HG02973 (cell line): ENCODE data around the gene CEBPA.

Experiments
- ATAC-seq: cut with Tn5 transposase; IDR thresholded peaks from one replicate; pipeline ENCODE4 v1.9.1; 2021; ENCODE audit warnings: moderate library complexity; ENCODE audit not compliant: unreplicated experiment

Gene CEBPA

GRCh38 chr19:33273881-33274662 is 28.3 kb downstream of the CEBPA start:
- no peak for ATAC-seq

GRCh38 chr19:33273065-33273736 is 29.1 kb downstream of the CEBPA start:
- no peak for ATAC-seq

GRCh38 chr19:33271246-33272021 is 30.9 kb downstream of the CEBPA start:
- ATAC-seq = no peak

GRCh38 chr19:33270769-33271168 is 31.6 kb downstream of the CEBPA start:
- ATAC-seq = no peak

GRCh38 chr19:33269016-33269415 is 33.3 kb downstream of the CEBPA start:
- no peak for ATAC-seq

GRCh38 chr19:33268162-33268991 is 34.0 kb downstream of the CEBPA start:
- no peak for ATAC-seq

- ATAC-seq = no peak
Observed at GRCh38 chr19:33267706-33268105, 34.6 kb downstream of the CEBPA start.

GRCh38 chr19:33266974-33267484 is 35.3 kb downstream of the CEBPA start:
- ATAC-seq = no peak

- no peak for ATAC-seq
Observed at GRCh38 chr19:33264881-33265445, 37.4 kb downstream of the CEBPA start.

GRCh38 chr19:33263325-33264023 is 38.9 kb downstream of the CEBPA start:
- no peak for ATAC-seq

GRCh38 chr19:33261511-33262189 is 40.7 kb downstream of the CEBPA start:
- ATAC-seq = no peak

- ATAC-seq = no peak
Observed at GRCh38 chr19:33260628-33261418, 41.5 kb downstream of the CEBPA start.

- ATAC-seq = no peak
Observed at GRCh38 chr19:33259539-33259938, 42.8 kb downstream of the CEBPA start.

GRCh38 chr19:33257828-33258227 is 44.5 kb downstream of the CEBPA start:
- ATAC-seq = no peak

- no peak for ATAC-seq
Observed at GRCh38 chr19:33256261-33256660, 46.1 kb downstream of the CEBPA start.

- no peak for ATAC-seq
Observed at GRCh38 chr19:33255781-33256180, 46.6 kb downstream of the CEBPA start.

- no peak for ATAC-seq
Observed at GRCh38 chr19:33254245-33254824, 48.0 kb downstream of the CEBPA start.

GRCh38 chr19:33252971-33253370 is 49.4 kb downstream of the CEBPA start:
- ATAC-seq = no peak
